OCI-LY7 (cell line): Measurements from ENCODE around the gene PDE11A. TPM values are rescaled to one million over a fixed set of nuclear protein-coding genes. Genes with fewer than 3 reads are reported as not detected.

Source experiments
- BruUV-seq: library from RNA; stranded (reverse); fragments of 400-500 nt; replicated peaks from 2 replicates; lab custom pipeline; 2021; lab: Mats Ljungman, UMichigan
- CTCF ChIA-PET: fragments of 300-600 bp; sonication (Branson Sonifier 250); formaldehyde crosslinking; loops from one replicate; lab custom pipeline; 2022; ENCODE audit warnings: antibody characterized with exemption; ENCODE audit not compliant: unreplicated experiment; lab: Charles Lee
- POLR2A ChIA-PET: fragments of 300-600 bp; sonication (Branson Sonifier 250); formaldehyde crosslinking; loops from one replicate; lab custom pipeline; 2022; ENCODE audit warnings: antibody characterized with exemption; lab: Charles Lee
- DNase-seq: peaks from one replicate; pipeline ENCODE4 v3.0.0-alpha.2; 2015; ENCODE audit warnings: low spot score
- H2AFZ ChIP-seq: fragments of 200-600 bp; sonication (generic), shearing (Covaris generic); 2 replicates; pipeline ENCODE4 v1.6.1; 2014; ENCODE audit warnings: mild to moderate bottlenecking, antibody characterized with exemption, low read length, moderate library complexity
- H3K27ac ChIP-seq: fragments of 200-600 bp; sonication (generic); 2 replicates; pipeline ENCODE4 v1.5.1; 2014; ENCODE audit warnings: mixed run types, low read depth, mild to moderate bottlenecking, moderate library complexity, low read length, inconsistent platforms; ENCODE audit not compliant: poor library complexity, severe bottlenecking
- H3K36me3 ChIP-seq: fragments of 200-600 bp; sonication (generic); 2 replicates; pipeline ENCODE4 v1.6.1; 2014; ENCODE audit warnings: mild to moderate bottlenecking, antibody characterized with exemption, low read length, moderate library complexity, mixed read lengths; ENCODE audit not compliant: insufficient read depth
- H3K4me1 ChIP-seq: fragments of 200-600 bp; sonication (generic); 2 replicates; pipeline ENCODE4 v1.5.1; 2014; ENCODE audit warnings: mild to moderate bottlenecking, low read length; ENCODE audit not compliant: insufficient read depth, poor library complexity, severe bottlenecking
- H3K4me2 ChIP-seq: fragments of 200-600 bp; sonication (generic); 2 replicates; pipeline ENCODE4 v1.6.1; 2014; ENCODE audit warnings: mild to moderate bottlenecking, low read length
- H3K4me3 ChIP-seq: fragments of 200-600 bp; sonication (generic); 2 replicates; pipeline ENCODE4 v1.5.1; 2014; ENCODE audit warnings: mild to moderate bottlenecking, low read depth, low read length; ENCODE audit not compliant: poor library complexity, severe bottlenecking
- H3K79me2 ChIP-seq: fragments of 200-600 bp; sonication (generic); 2 replicates; pipeline ENCODE4 v1.6.1; 2016; ENCODE audit warnings: low read depth, mild to moderate bottlenecking, low read length, moderate library complexity, mixed read lengths; ENCODE audit not compliant: insufficient read depth
- H3K9me2 ChIP-seq: fragments of 200-600 bp; sonication (generic); 2 replicates; pipeline ENCODE4 v1.6.1; 2016; ENCODE audit warnings: mild to moderate bottlenecking, low read length, mixed read lengths; ENCODE audit not compliant: insufficient read depth
- H3K9me3 ChIP-seq: fragments of 200-600 bp; sonication (generic); 2 replicates; pipeline ENCODE4 v1.6.1; 2014; ENCODE audit warnings: mild to moderate bottlenecking, mixed run types, low read length, mixed read lengths
- H4K20me1 ChIP-seq: fragments of 200-600 bp; sonication (generic); 2 replicates; pipeline ENCODE4 v1.6.1; 2014; ENCODE audit warnings: mild to moderate bottlenecking, antibody characterized with exemption, low read length, moderate library complexity, mixed read lengths; ENCODE audit not compliant: insufficient read depth
- EZH2phosphoT487 ChIP-seq: fragments of 200-600 bp; sonication (generic); IDR thresholded peaks from 2 replicates; pipeline ENCODE4 v1.6.1; 2018; ENCODE audit warnings: low read depth, borderline replicate concordance, mild to moderate bottlenecking, mixed run types, antibody characterized with exemption, low read length, moderate library complexity, mixed read lengths
- intact Hi-C: fragments of 100-400 bp; cut with micrococcal nuclease; formaldehyde crosslinking; loops from one replicate; pipeline ENCODE4 v1.10.0; 2022; ENCODE audit not compliant: unreplicated experiment
- total RNA-seq, 2 experiments: library from RNA; depleted of rRNA in 1 of 2; stranded (reverse); fragments of >200 nt in 1 of 2; shearing (Covaris generic) in 1 of 2; gene quantifications; 2 replicates each; pipeline ENCODE4 v1.2.3, GENCODE V29; 2014 to 2022
- TF ChIP-seq, protein P1 (sequence below): fragments of 200-600 bp; sonication (generic); conservative IDR thresholded peaks from 2 replicates; pipeline ENCODE4 v1.5.1; 2014; ENCODE audit warnings: mild to moderate bottlenecking, antibody characterized with exemption, low read length, moderate library complexity, mixed read lengths

PDE11A gene
- total RNA-seq, 2 experiments from 2014 or later, result 0.03 TPM; not detected in 1

DNA sequence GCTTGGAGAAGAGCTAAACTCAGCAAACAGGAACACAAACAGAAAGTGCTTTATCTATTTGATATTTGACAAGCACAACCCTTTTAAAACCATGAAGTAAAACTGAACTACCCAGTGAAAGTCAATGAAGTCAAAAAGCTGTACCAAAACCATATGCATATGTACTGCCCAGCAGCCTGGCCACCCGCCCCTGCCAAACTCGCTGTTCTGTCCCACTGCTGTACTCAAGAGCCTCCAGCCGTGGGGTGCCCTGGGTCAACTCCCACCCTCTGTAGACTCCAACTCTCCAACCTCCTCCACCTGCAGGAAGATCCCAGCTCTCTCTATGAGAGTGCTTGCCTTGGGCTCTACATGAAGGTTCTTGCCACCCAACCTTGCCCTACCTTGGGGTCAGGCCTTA lies 411.8 kb downstream of the PDE11A start:
- Histone ChIP-seq H2AFZ (no peak overlapping the region), H3K4me3 (no peak overlapping the region), H3K4me1 (no peaks in the 10 kb centered on the region), H4K20me1 (no peaks in the 10 kb centered on the region), H3K27ac (no peak overlapping the region), H3K9me3 (no peaks in the 10 kb centered on the region), H3K4me2 (no peak overlapping the region), H3K9me2 (no peaks in the 10 kb centered on the region), H3K36me3 (no peaks in the 10 kb centered on the region), H3K79me2 (no peaks in the 10 kb centered on the region)
- intact Hi-C loops, result no loop called here
- no peak for TF ChIP-seq EZH2phosphoT487
- TF ChIP-seq, protein P1, sequence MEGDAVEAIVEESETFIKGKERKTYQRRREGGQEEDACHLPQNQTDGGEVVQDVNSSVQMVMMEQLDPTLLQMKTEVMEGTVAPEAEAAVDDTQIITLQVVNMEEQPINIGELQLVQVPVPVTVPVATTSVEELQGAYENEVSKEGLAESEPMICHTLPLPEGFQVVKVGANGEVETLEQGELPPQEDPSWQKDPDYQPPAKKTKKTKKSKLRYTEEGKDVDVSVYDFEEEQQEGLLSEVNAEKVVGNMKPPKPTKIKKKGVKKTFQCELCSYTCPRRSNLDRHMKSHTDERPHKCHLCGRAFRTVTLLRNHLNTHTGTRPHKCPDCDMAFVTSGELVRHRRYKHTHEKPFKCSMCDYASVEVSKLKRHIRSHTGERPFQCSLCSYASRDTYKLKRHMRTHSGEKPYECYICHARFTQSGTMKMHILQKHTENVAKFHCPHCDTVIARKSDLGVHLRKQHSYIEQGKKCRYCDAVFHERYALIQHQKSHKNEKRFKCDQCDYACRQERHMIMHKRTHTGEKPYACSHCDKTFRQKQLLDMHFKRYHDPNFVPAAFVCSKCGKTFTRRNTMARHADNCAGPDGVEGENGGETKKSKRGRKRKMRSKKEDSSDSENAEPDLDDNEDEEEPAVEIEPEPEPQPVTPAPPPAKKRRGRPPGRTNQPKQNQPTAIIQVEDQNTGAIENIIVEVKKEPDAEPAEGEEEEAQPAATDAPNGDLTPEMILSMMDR, result no peak
- CTCF ChIA-PET, result no interaction called here
- POLR2A ChIA-PET, result no interaction called here
- no peak for DNase-seq
- no TSS peak for BruUV-seq

DNA sequence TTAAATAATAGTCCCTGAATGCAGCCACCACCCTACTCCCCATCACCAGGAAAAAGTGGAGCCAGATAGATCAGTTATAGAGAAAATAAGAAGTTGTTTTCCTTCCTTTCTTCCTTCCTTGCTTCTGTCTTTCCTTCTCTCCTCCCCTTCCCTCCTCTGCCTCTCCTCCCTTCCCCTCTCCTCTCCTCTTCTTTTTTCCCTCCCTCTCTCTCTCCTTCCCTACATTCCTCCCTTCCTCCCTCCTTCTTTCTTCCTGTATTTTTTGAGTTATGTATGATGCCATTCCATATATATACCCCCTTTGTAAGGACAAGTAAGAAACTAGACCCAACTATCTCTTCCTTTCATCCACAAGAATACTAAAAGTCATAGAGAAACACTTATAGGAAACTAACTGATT lies 414.3 kb downstream of the PDE11A start:
- DNase-seq, result no peak
- Histone ChIP-seq H3K36me3 (no peaks in the 10 kb centered on the region), H3K79me2 (no peaks in the 10 kb centered on the region), H3K9me2 (no peaks in the 10 kb centered on the region), H3K9me3 (no peaks in the 10 kb centered on the region), H4K20me1 (no peaks in the 10 kb centered on the region), H3K4me1 (no peaks in the 10 kb centered on the region), H3K27ac (no peak overlapping the region), H3K4me3 (no peak overlapping the region), H2AFZ (no peak overlapping the region), H3K4me2 (no peak overlapping the region)
- ChIA-PET POLR2A (interaction anchor here (0.6 kb wide), 1 partner anchor 567 kb away, joined by 3 read pairs; no protein-coding TSS in a partner anchor), CTCF (no interaction called here)
- TF ChIP-seq EZH2phosphoT487, result no peak
- TF ChIP-seq, protein P1, result no peak
- BruUV-seq, result no TSS peak
- intact Hi-C loops, result no loop called here

DNA sequence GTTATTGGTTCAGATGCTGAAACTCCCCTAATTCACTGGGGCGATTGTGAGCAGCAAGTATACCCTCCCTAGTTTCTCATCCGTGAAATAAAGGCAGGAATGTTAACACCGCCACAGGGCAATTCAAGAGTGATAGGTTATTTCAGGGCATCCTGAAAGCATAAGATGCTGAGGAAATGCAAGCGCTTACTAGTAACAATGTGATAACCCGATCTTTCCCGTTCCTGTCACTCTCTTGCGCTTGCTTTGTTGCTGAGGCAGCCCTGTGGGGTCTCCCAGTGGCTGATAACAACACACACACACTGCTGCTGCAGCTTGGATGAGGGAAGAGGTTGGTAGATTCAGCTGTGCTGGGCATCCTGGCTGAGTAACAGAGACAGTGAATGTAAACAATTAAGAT lies 420.7 kb downstream of the PDE11A start:
- Histone ChIP-seq H3K79me2 (no peaks in the 10 kb centered on the region), H3K4me1 (no peaks in the 10 kb centered on the region), H3K4me3 (no peak overlapping the region), H3K9me2 (no peaks in the 10 kb centered on the region), H4K20me1 (no peaks in the 10 kb centered on the region), H3K9me3 (no peaks in the 10 kb centered on the region), H3K36me3 (no peaks in the 10 kb centered on the region), H3K4me2 (no peak overlapping the region), H3K27ac (no peak overlapping the region), H2AFZ (no peak overlapping the region)
- no peak for TF ChIP-seq EZH2phosphoT487
- TF ChIP-seq, protein P1, result no peak
- BruUV-seq, result no TSS peak
- no peak for DNase-seq
- intact Hi-C loops, result no loop called here
- ChIA-PET CTCF (no interaction called here), POLR2A (interaction anchor here (0.6 to 1.3 kb wide), 3 partner anchors 18 to 301 kb away, joined by 3 to 4 read pairs (median 3); no protein-coding TSS in a partner anchor)
